ENCODE data around the gene TRIM17.
A peak's percentile ranks its signal among the peaks of the same experiment; 100 is the strongest.
"Not testable (repeated sequence)": the region's sequence is repeated elsewhere in the genome, so short reads cannot be mapped to it uniquely, and the experiment has no call there.

TRIM17 gene

GRCh38 chr1:228448372-228448771, 31.7 kb upstream of the TRIM17 start:
- DNase-seq = no peak

GRCh38 chr1:228446852-228447251, 30.2 kb upstream of the TRIM17 start:
- DNase-seq = no peak

GRCh38 chr1:228445843-228446650, 29.4 kb upstream of the TRIM17 start:
- peak; percentile 57 for DNase-seq

- DNase-seq = no peak
These were observed 28.8 kb upstream of the TRIM17 start for GRCh38 chr1:228445490-228445842.

GRCh38 chr1:228443395-228443794, 26.7 kb upstream of the TRIM17 start:
- no peak for DNase-seq

GRCh38 chr1:228440761-228441500, 24.3 kb upstream of the TRIM17 start:
- DNase-seq = no peak

GRCh38 chr1:228438266-228438665, 21.6 kb upstream of the TRIM17 start:
- no peak for DNase-seq

- DNase-seq = no peak
These were observed 20.8 kb upstream of the TRIM17 start for GRCh38 chr1:228437424-228437962.

GRCh38 chr1:228434689-228435088, 18.0 kb upstream of the TRIM17 start:
- DNase-seq = no peak

GRCh38 chr1:228433337-228434053, 16.8 kb upstream of the TRIM17 start:
- DNase-seq = not testable (repeated sequence)

- no peak for DNase-seq
These were observed 13.6 kb upstream of the TRIM17 start for GRCh38 chr1:228430243-228430642.

GRCh38 chr1:228429698-228430097, 13.0 kb upstream of the TRIM17 start:
- DNase-seq = no peak

- no peak for DNase-seq
These were observed 12.3 kb upstream of the TRIM17 start for GRCh38 chr1:228429007-228429406.

- no peak for DNase-seq
These were observed 11.8 kb upstream of the TRIM17 start for GRCh38 chr1:228428412-228428811.

- no peak for DNase-seq
These were observed 10.0 kb upstream of the TRIM17 start for GRCh38 chr1:228426518-228427175.

GRCh38 chr1:228424685-228425660, 8.3 kb upstream of the TRIM17 start:
- DNase-seq = no peak

GRCh38 chr1:228423404-228424053, 6.9 kb upstream of the TRIM17 start:
- DNase-seq = no peak

GRCh38 chr1:228420968-228421826, 4.5 kb upstream of the TRIM17 start:
- no peak for DNase-seq

GRCh38 chr1:228417483-228418203, 982 bp upstream of the TRIM17 start:
- no peak for DNase-seq

Data from left hindlimb (tissue), 1 donor.